ENCODE results near the gene MAVS. TPM values are rescaled to one million over a fixed set of nuclear protein-coding genes. Genes with fewer than 3 reads are reported as not detected.
"Not testable (repeated sequence)": the region's sequence is repeated elsewhere in the genome, so short reads cannot be mapped to it uniquely, and the experiment has no call there.

Gene MAVS
- total and polyA plus RNA-seq, 4 experiments from 2014 or later, result 1.2 to 49.3 (median 26.8) TPM

GRCh38 chr20:3904224-3904623 is 57.6 kb downstream of the MAVS start:
- Histone ChIP-seq H3K4me1 (ENCODE audit: insufficient read depth, low read length) (peaks cover 86% of the 10 kb centered on the region), H3K36me3 (ENCODE audit: insufficient read depth, low read length) (peaks cover 13% of the 10 kb centered on the region), H3K4me3 (ENCODE audit: low read length in 2 of 2) (no peak overlapping the region), H3K27me3 (ENCODE audit: insufficient read depth, low read length) (no peaks in the 10 kb centered on the region), H3K9me3 (ENCODE audit: control insufficient read depth in 1 of 2, low read length in 2 of 2) (no peaks in the 10 kb centered on the region), H3K27ac (ENCODE audit: low read depth, low read length) (no peak overlapping the region)
- no peak overlapping the region for H3K4me3 Mint-ChIP-seq
- peaks cover 0 to 4% (median 0%) of the 10 kb centered on the region in 8 donors for H3K9me3 Mint-ChIP-seq
- DNase-seq, result no peak
- H3K36me3 Mint-ChIP-seq, result peaks cover 15 to 22% of the 10 kb centered on the region in 2 donors
- intact Hi-C loops (cut with micrococcal nuclease), result no loop called here
- no peaks in the 10 kb centered on the region for H3K27me3 Mint-ChIP-seq
- peaks cover 52 to 92% (median 68%) of the 10 kb centered on the region in 4 donors for H3K4me1 Mint-ChIP-seq
- ChIA-PET CTCF (ENCODE audit: partially characterized antibody) (interaction anchor here (0.8 kb wide), 1 partner anchor 9 kb away, joined by 3 read pairs; no protein-coding TSS in a partner anchor), POLR2A (ENCODE audit: partially characterized antibody) (no interaction called here)
- peak overlapping the region in 4 of 7 donors; percentile 28 to 62 (median 41) for H3K27ac Mint-ChIP-seq

GRCh38 chr20:3904857-3905256 is 58.2 kb downstream of the MAVS start:
- intact Hi-C loops (cut with micrococcal nuclease), result loop anchor here (5.0 kb wide), 2 partner anchors 87 to 107 kb away; no protein-coding TSS in a partner anchor
- ChIA-PET CTCF (ENCODE audit: partially characterized antibody) (interaction anchor here (0.8 kb wide), 1 partner anchor 85 kb away, joined by 3 read pairs; no protein-coding TSS in a partner anchor), POLR2A (ENCODE audit: partially characterized antibody) (no interaction called here)
- no peak for DNase-seq
- no peaks in the 10 kb centered on the region for H3K27me3 ChIP-seq (ENCODE audit: insufficient read depth, low read length)
- H3K4me1 ChIP-seq (ENCODE audit: insufficient read depth, low read length), result peaks cover 80% of the 10 kb centered on the region
- Mint-ChIP-seq H3K9me3 (peaks cover 0 to 4% (median 0%) of the 10 kb centered on the region in 8 donors), H3K4me3 (peak overlapping the region in 5 of 8 donors; percentile 11 to 64 (median 29)), H3K27ac (peak overlapping the region in 6 of 7 donors; percentile 2 to 84 (median 47)), H3K36me3 (peaks cover 15 to 24% of the 10 kb centered on the region in 2 donors), H3K4me1 (peaks cover 48 to 86% (median 64%) of the 10 kb centered on the region in 4 donors), H3K27me3 (no peaks in the 10 kb centered on the region)
- H3K27ac ChIP-seq (ENCODE audit: low read depth, low read length), result no peak overlapping the region
- no peak overlapping the region for H3K4me3 ChIP-seq (ENCODE audit: low read length in 2 of 2)
- peaks cover 14% of the 10 kb centered on the region for H3K36me3 ChIP-seq (ENCODE audit: insufficient read depth, low read length)
- no peaks in the 10 kb centered on the region for H3K9me3 ChIP-seq (ENCODE audit: control insufficient read depth in 1 of 2, low read length in 2 of 2)

- H3K27ac ChIP-seq (ENCODE audit: low read depth, low read length), result peak overlapping the region; percentile 53
- intact Hi-C loops (cut with micrococcal nuclease), result loop anchor here (1.0 to 5.0 kb wide), 3 partner anchors 18 to 105 kb away; partner anchors contain the start of gene PANK2
- H3K27me3 Mint-ChIP-seq; H3K9me3 Mint-ChIP-seq; H3K4me3 ChIP-seq (ENCODE audit: low read length in 2 of 2); H3K27me3 ChIP-seq (ENCODE audit: insufficient read depth, low read length); H3K9me3 ChIP-seq (ENCODE audit: control insufficient read depth in 1 of 2, low read length in 2 of 2): not testable (repeated sequence)
- peaks cover 34 to 73% (median 56%) of the 10 kb centered on the region in 4 donors for H3K4me1 Mint-ChIP-seq
- ChIA-PET POLR2A (ENCODE audit: partially characterized antibody) (interaction anchor here (0.7 to 2.4 kb wide), 10 partner anchors 11 to 131 kb away, joined by 3 to 16 read pairs (median 4); no protein-coding TSS in a partner anchor), CTCF (ENCODE audit: partially characterized antibody) (interaction anchor here (0.9 to 1.9 kb wide), 7 partner anchors 19 to 178 kb away, joined by 3 to 7 read pairs (median 4); partner anchors contain the start of gene PANK2)
- H3K27ac Mint-ChIP-seq, result peak overlapping the region; percentile 71 to 92 (median 85)
- peaks cover 33% of the 10 kb centered on the region for H3K36me3 ChIP-seq (ENCODE audit: insufficient read depth, low read length)
- peaks cover 20 to 42% of the 10 kb centered on the region in 2 donors for H3K36me3 Mint-ChIP-seq
- DNase-seq, result peak; percentile 33 to 81 (median 39)
- H3K4me1 ChIP-seq (ENCODE audit: insufficient read depth, low read length), result peaks cover 62% of the 10 kb centered on the region
- H3K4me3 Mint-ChIP-seq, result peak overlapping the region; percentile 35 to 71 (median 62)
These were observed 60.4 kb downstream of the MAVS start for GRCh38 chr20:3906744-3907721.

GRCh38 chr20:3908667-3909066 is 62.0 kb downstream of the MAVS start:
- H3K4me1 Mint-ChIP-seq, result peaks cover 29 to 62% (median 49%) of the 10 kb centered on the region in 4 donors
- H3K9me3 Mint-ChIP-seq, result peaks cover 0 to 2% (median 0%) of the 10 kb centered on the region in 8 donors
- H3K36me3 ChIP-seq (ENCODE audit: insufficient read depth, low read length), result peaks cover 35% of the 10 kb centered on the region
- H3K27ac ChIP-seq (ENCODE audit: low read depth, low read length), result no peak overlapping the region
- H3K4me3 Mint-ChIP-seq, result peak overlapping the region in 2 of 8 donors; percentile 10 to 20
- no peaks in the 10 kb centered on the region for H3K27me3 ChIP-seq (ENCODE audit: insufficient read depth, low read length)
- H3K27ac Mint-ChIP-seq, result peak overlapping the region in 5 of 7 donors; percentile 42 to 86 (median 52)
- H3K27me3 Mint-ChIP-seq, result no peaks in the 10 kb centered on the region
- ChIA-PET POLR2A (ENCODE audit: partially characterized antibody) (interaction anchor here (1.1 kb wide), 1 partner anchor 89 kb away, joined by 3 read pairs; no protein-coding TSS in a partner anchor), CTCF (ENCODE audit: partially characterized antibody) (no interaction called here)
- DNase-seq, result no peak
- peaks cover 33 to 55% of the 10 kb centered on the region in 2 donors for H3K36me3 Mint-ChIP-seq
- no peaks in the 10 kb centered on the region for H3K9me3 ChIP-seq (ENCODE audit: control insufficient read depth in 1 of 2, low read length in 2 of 2)
- H3K4me3 ChIP-seq (ENCODE audit: low read length in 2 of 2), result no peak overlapping the region
- H3K4me1 ChIP-seq (ENCODE audit: insufficient read depth, low read length), result peaks cover 45% of the 10 kb centered on the region
- intact Hi-C loops (cut with micrococcal nuclease), result loop anchor here (5.0 kb wide), 2 partner anchors 84 to 104 kb away; no protein-coding TSS in a partner anchor

- H3K36me3 Mint-ChIP-seq, result peaks cover 36 to 66% of the 10 kb centered on the region in 2 donors
- H3K27me3 Mint-ChIP-seq, result no peaks in the 10 kb centered on the region
- H3K4me3 Mint-ChIP-seq, result no peak overlapping the region
- Histone ChIP-seq H3K9me3 (ENCODE audit: control insufficient read depth in 1 of 2, low read length in 2 of 2) (no peaks in the 10 kb centered on the region), H3K27ac (ENCODE audit: low read depth, low read length) (no peak overlapping the region), H3K4me3 (ENCODE audit: low read length in 2 of 2) (no peak overlapping the region), H3K36me3 (ENCODE audit: insufficient read depth, low read length) (peaks cover 45% of the 10 kb centered on the region), H3K27me3 (ENCODE audit: insufficient read depth, low read length) (no peaks in the 10 kb centered on the region), H3K4me1 (ENCODE audit: insufficient read depth, low read length) (peaks cover 41% of the 10 kb centered on the region)
- H3K27ac Mint-ChIP-seq, result peak overlapping the region in 4 of 7 donors; percentile 6 to 57 (median 36)
- ChIA-PET CTCF (ENCODE audit: partially characterized antibody) (interaction anchor here (0.6 kb wide), 1 partner anchor 54 kb away, joined by 3 read pairs; no protein-coding TSS in a partner anchor), POLR2A (ENCODE audit: partially characterized antibody) (no interaction called here)
- peaks cover 23 to 60% (median 47%) of the 10 kb centered on the region in 4 donors for H3K4me1 Mint-ChIP-seq
- DNase-seq, result no peak
- intact Hi-C loops (cut with micrococcal nuclease), result loop anchor here (5.0 kb wide), 2 partner anchors 82 to 102 kb away; no protein-coding TSS in a partner anchor
- peaks cover 0 to 2% (median 0%) of the 10 kb centered on the region in 8 donors for H3K9me3 Mint-ChIP-seq
These were observed 63.3 kb downstream of the MAVS start for GRCh38 chr20:3909952-3910366.

- H3K27ac Mint-ChIP-seq, result peak overlapping the region in 2 of 7 donors; percentile 31 to 42
- no peak overlapping the region for H3K4me3 Mint-ChIP-seq
- CTCF ChIA-PET (ENCODE audit: partially characterized antibody), result interaction anchor here (0.5 kb wide), 1 partner anchor 130 kb away, joined by 3 read pairs; no protein-coding TSS in a partner anchor
- Histone ChIP-seq H3K4me1 (ENCODE audit: insufficient read depth, low read length) (peaks cover 39% of the 10 kb centered on the region), H3K36me3 (ENCODE audit: insufficient read depth, low read length) (peaks cover 47% of the 10 kb centered on the region), H3K27me3 (ENCODE audit: insufficient read depth, low read length) (no peaks in the 10 kb centered on the region), H3K4me3 (ENCODE audit: low read length in 2 of 2) (no peak overlapping the region), H3K27ac (ENCODE audit: low read depth, low read length) (no peak overlapping the region), H3K9me3 (ENCODE audit: control insufficient read depth in 1 of 2, low read length in 2 of 2) (no peaks in the 10 kb centered on the region)
- peaks cover 43 to 72% of the 10 kb centered on the region in 2 donors for H3K36me3 Mint-ChIP-seq
- H3K4me1 Mint-ChIP-seq, result peaks cover 27 to 62% (median 51%) of the 10 kb centered on the region in 4 donors
- no peak for DNase-seq
- POLR2A ChIA-PET (ENCODE audit: partially characterized antibody), result no interaction called here
- intact Hi-C loops (cut with micrococcal nuclease), result no loop called here
- peaks cover 0 to 2% (median 0%) of the 10 kb centered on the region in 8 donors for H3K9me3 Mint-ChIP-seq
- no peaks in the 10 kb centered on the region for H3K27me3 Mint-ChIP-seq
These were observed 64.2 kb downstream of the MAVS start for GRCh38 chr20:3910853-3911252.

All from CD4-positive, alpha-beta memory T cell (primary cell).